Left kidney (tissue), 8 donors: Measurements from ENCODE around the gene ADAMTS5. TPM values are rescaled to one million over a fixed set of nuclear protein-coding genes. Genes with fewer than 3 reads are reported as not detected.

ENCODE experiments used
- DNase-seq: peaks from one replicate; pipeline ENCODE4 v3.0.0-alpha.2; 2013
- long read RNA-seq, 8 donors: transcript quantifications; one replicate each; lab custom pipeline, GENCODE V29; 2026
- polyA plus RNA-seq: library from polyadenylated mRNA; unstranded; fragments of 120-200 nt; gene quantifications from one replicate; pipeline ENCODE4 v1.2.1, GENCODE V29; 2013; ENCODE audit not compliant: insufficient read length

ADAMTS5 gene
- 23.3 TPM for polyA plus RNA-seq
- long read RNA-seq, donor 1, full-length matches to known transcripts = 4 of 4 reads
- long read RNA-seq, donor 1, partial matches to known transcripts = 0 of 4 reads
- long read RNA-seq, donor 1, other reads (novel, unspliced or antisense) = 0 of 4 reads
- long read RNA-seq, donor 2, full-length matches to known transcripts = 3 of 3 reads
- long read RNA-seq, donor 2, partial matches to known transcripts = 0 of 3 reads
- long read RNA-seq, donor 2, other reads (novel, unspliced or antisense) = 0 of 3 reads
- long read RNA-seq, donor 3, full-length matches to known transcripts = 1 of 1 reads
- long read RNA-seq, donor 3, partial matches to known transcripts = 0 of 1 reads
- long read RNA-seq, donor 3, other reads (novel, unspliced or antisense) = 0 of 1 reads
- long read RNA-seq, donor 4 = 0 reads
- long read RNA-seq, donor 5, full-length matches to known transcripts = 1 of 1 reads
- long read RNA-seq, donor 5, partial matches to known transcripts = 0 of 1 reads
- long read RNA-seq, donor 5, other reads (novel, unspliced or antisense) = 0 of 1 reads
- long read RNA-seq, donor 6, full-length matches to known transcripts = 1 of 1 reads
- long read RNA-seq, donor 6, partial matches to known transcripts = 0 of 1 reads
- long read RNA-seq, donor 6, other reads (novel, unspliced or antisense) = 0 of 1 reads
- long read RNA-seq, donor 7 = 0 reads
- long read RNA-seq, donor 8, full-length matches to known transcripts = 1 of 1 reads
- long read RNA-seq, donor 8, partial matches to known transcripts = 0 of 1 reads
- long read RNA-seq, donor 8, other reads (novel, unspliced or antisense) = 0 of 1 reads

GRCh38 chr21:26967062-26967913 is at the start of gene ADAMTS5:
Gene ADAMTS5, minus strand, starts transcription at chr21:26967088. Its CDS starts 697 bp downstream, at chr21:26966391.
- peak; percentile 80 for DNase-seq

GRCh38 chr21:27001526-27001925 is 34.6 kb upstream of the ADAMTS5 start:
- no peak for DNase-seq

- no peak for DNase-seq
Measured at GRCh38 chr21:26983576-26983975, 16.7 kb upstream of the ADAMTS5 start.

GRCh38 chr21:26982767-26983166 is 15.9 kb upstream of the ADAMTS5 start:
- no peak for DNase-seq

GRCh38 chr21:26977746-26978145 is 10.9 kb upstream of the ADAMTS5 start:
- DNase-seq = no peak

- no peak for DNase-seq
Measured at GRCh38 chr21:26973226-26973625, 6.3 kb upstream of the ADAMTS5 start.

GRCh38 chr21:26972192-26972591 is 5.3 kb upstream of the ADAMTS5 start:
- no peak for DNase-seq

- DNase-seq = no peak
Measured at GRCh38 chr21:26969971-26970725, 3.3 kb upstream of the ADAMTS5 start.

- DNase-seq = no peak
Measured at GRCh38 chr21:26966649-26967061, 233 bp downstream of the ADAMTS5 start.

- DNase-seq = peak; percentile 67
Measured at GRCh38 chr21:26965907-26966581, 844 bp downstream of the ADAMTS5 start.

GRCh38 chr21:26965040-26965906 is 1.6 kb downstream of the ADAMTS5 start:
- peak; percentile 71 for DNase-seq

GRCh38 chr21:26964170-26964778 is 2.6 kb downstream of the ADAMTS5 start:
- DNase-seq = peak; percentile 71

- no peak for DNase-seq
Measured at GRCh38 chr21:26962621-26963181, 4.2 kb downstream of the ADAMTS5 start.

- no peak for DNase-seq
Measured at GRCh38 chr21:26961698-26962097, 5.2 kb downstream of the ADAMTS5 start.

- DNase-seq = no peak
Measured at GRCh38 chr21:26958788-26959187, 8.1 kb downstream of the ADAMTS5 start.

- no peak for DNase-seq
Measured at GRCh38 chr21:26956813-26957212, 10.1 kb downstream of the ADAMTS5 start.

GRCh38 chr21:26956216-26956615 is 10.7 kb downstream of the ADAMTS5 start:
- no peak for DNase-seq

- no peak for DNase-seq
Measured at GRCh38 chr21:26954662-26955121, 12.2 kb downstream of the ADAMTS5 start.
